ENCODE results near the gene FAM53B. TPM values are rescaled to one million over a fixed set of nuclear protein-coding genes. Genes with fewer than 3 reads are reported as not detected.

The FAM53B gene
- total and polyA plus RNA-seq, 4 donors: 14.6 to 45.4 (median 18.2) TPM

- H3K27ac ChIP-seq (ENCODE audit: low read depth in 1 of 2, low read length in 1 of 2): peak overlapping the region; percentile 60 to 73
- peaks cover 24 to 79% (median 33%) of the 10 kb centered on the region in 5 donors for H3K4me1 ChIP-seq (ENCODE audit: control insufficient read depth in 5 of 5, insufficient read depth in 5 of 5, low read length in 5 of 5)
- 25 to 27% methylated on average over 13 of the region's 13 CpGs for WGBS, 2 donors
Measured at GRCh38 chr10:124741281-124741921, 2.8 kb downstream of the FAM53B start.

DNA sequence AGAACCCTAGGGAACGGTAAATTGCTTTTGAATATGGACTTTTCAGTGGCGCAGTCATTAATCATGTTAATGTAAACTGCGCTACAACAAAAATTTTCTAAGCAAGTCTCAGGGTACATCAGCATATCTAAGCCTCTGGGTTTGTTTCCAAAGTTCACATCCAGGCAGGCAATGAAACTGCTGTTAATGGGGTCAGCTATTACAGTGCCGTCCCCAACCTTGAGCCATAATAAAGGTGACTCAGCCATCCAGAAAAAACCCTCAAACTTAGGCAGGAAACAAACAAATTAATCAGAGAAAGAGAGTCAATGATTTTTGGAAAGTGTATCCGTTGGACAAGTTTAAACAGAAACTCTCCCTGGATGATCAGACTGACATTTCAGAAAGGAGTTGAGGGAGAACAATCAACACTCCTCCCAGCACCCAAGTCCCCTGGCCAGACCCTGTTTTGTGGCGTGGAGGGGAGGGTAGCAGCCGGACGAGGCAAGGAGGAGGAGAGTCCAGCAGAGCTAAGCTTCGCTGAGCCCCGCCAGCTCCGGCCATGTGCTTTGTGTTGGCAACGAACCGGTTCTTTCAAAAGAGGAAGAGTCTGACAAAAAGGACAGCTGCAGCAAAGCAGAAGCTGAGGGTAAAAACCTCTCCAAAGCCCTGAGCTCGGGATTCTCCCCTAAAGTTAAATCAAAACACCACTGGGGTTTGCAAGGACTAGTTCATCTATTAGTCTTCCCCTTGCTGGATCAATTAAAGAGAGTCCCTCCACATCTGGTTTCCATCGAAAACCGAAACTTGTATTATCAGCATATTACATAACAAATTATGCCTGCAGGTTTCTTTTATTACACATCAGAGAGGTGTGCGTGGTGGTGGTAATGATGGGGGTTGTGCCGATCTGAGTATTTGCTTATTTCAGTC, 3.6 kb downstream of the FAM53B start:
- ATAC-seq (ENCODE audit: insufficient read depth, low FRiP score) (peak; percentile 8), DNase-seq (peak in 2 of 3 donors; percentile 70 to 77)
- Histone ChIP-seq H3K4me1 (ENCODE audit: control insufficient read depth in 5 of 5, insufficient read depth in 5 of 5, low read length in 5 of 5) (peaks cover 26 to 81% (median 40%) of the 10 kb centered on the region in 5 donors), H3K27me3 (ENCODE audit: control insufficient read depth in 3 of 3, insufficient read depth in 3 of 3, low read length in 2 of 3) (no peaks in the 10 kb centered on the region), H3K36me3 (ENCODE audit: control insufficient read depth in 4 of 4, insufficient read depth in 4 of 4, low read length in 4 of 4) (peaks cover 0 to 2% (median 0%) of the 10 kb centered on the region in 4 donors), H3K9me3 (ENCODE audit: control insufficient read depth in 4 of 4, insufficient read depth in 3 of 4, low read length in 3 of 4) (no peaks in the 10 kb centered on the region), H3K27ac (ENCODE audit: low read depth in 1 of 2, low read length in 1 of 2) (peak overlapping the region; percentile 37 to 73), H3K9ac (ENCODE audit: insufficient read depth in 1 of 2, low read length in 2 of 2) (no peak overlapping the region), H3K4me3 (no peak overlapping the region)
- 18 to 19% methylated on average over 18 of the region's 18 CpGs for WGBS, 2 donors
- TF ChIP-seq, protein P1, sequence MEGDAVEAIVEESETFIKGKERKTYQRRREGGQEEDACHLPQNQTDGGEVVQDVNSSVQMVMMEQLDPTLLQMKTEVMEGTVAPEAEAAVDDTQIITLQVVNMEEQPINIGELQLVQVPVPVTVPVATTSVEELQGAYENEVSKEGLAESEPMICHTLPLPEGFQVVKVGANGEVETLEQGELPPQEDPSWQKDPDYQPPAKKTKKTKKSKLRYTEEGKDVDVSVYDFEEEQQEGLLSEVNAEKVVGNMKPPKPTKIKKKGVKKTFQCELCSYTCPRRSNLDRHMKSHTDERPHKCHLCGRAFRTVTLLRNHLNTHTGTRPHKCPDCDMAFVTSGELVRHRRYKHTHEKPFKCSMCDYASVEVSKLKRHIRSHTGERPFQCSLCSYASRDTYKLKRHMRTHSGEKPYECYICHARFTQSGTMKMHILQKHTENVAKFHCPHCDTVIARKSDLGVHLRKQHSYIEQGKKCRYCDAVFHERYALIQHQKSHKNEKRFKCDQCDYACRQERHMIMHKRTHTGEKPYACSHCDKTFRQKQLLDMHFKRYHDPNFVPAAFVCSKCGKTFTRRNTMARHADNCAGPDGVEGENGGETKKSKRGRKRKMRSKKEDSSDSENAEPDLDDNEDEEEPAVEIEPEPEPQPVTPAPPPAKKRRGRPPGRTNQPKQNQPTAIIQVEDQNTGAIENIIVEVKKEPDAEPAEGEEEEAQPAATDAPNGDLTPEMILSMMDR (IDR thresholded peaks at IDR 0.05; ENCODE audit: control extremely low read depth, extremely low read depth): no peak

More at GRCh38 chr10:124741281-124741921, 2.8 kb downstream of the FAM53B start:
- Histone ChIP-seq H3K9ac (ENCODE audit: insufficient read depth in 1 of 2, low read length in 2 of 2) (no peak overlapping the region), H3K4me3 (no peak overlapping the region), H3K36me3 (ENCODE audit: control insufficient read depth in 4 of 4, insufficient read depth in 4 of 4, low read length in 4 of 4) (no peaks in the 10 kb centered on the region), H3K27me3 (ENCODE audit: control insufficient read depth in 3 of 3, insufficient read depth in 3 of 3, low read length in 2 of 3) (no peaks in the 10 kb centered on the region), H3K9me3 (ENCODE audit: control insufficient read depth in 4 of 4, insufficient read depth in 3 of 4, low read length in 3 of 4) (no peaks in the 10 kb centered on the region)
- DNase-seq: peak; percentile 85 to 89 (median 88)
- peak; percentile 38 for ATAC-seq (ENCODE audit: insufficient read depth, low FRiP score)
- TF ChIP-seq, protein P1 (IDR thresholded peaks at IDR 0.05; ENCODE audit: control extremely low read depth, extremely low read depth): peak; percentile 78

GRCh38 chr10:124739986-124740368, 4.2 kb downstream of the FAM53B start:
- DNase-seq: peak in 2 of 3 donors; percentile 46 to 66
- Histone ChIP-seq H3K4me3 (no peak overlapping the region), H3K9me3 (ENCODE audit: control insufficient read depth in 4 of 4, insufficient read depth in 3 of 4, low read length in 3 of 4) (no peaks in the 10 kb centered on the region), H3K27me3 (ENCODE audit: control insufficient read depth in 3 of 3, insufficient read depth in 3 of 3, low read length in 2 of 3) (no peaks in the 10 kb centered on the region), H3K36me3 (ENCODE audit: control insufficient read depth in 4 of 4, insufficient read depth in 4 of 4, low read length in 4 of 4) (peaks cover 0 to 2% (median 0%) of the 10 kb centered on the region in 4 donors), H3K27ac (ENCODE audit: low read depth in 1 of 2, low read length in 1 of 2) (peak overlapping the region; percentile 37 to 59), H3K9ac (ENCODE audit: insufficient read depth in 1 of 2, low read length in 2 of 2) (no peak overlapping the region), H3K4me1 (ENCODE audit: control insufficient read depth in 5 of 5, insufficient read depth in 5 of 5, low read length in 5 of 5) (peaks cover 27 to 77% (median 40%) of the 10 kb centered on the region in 5 donors)
- no peak for ATAC-seq (ENCODE audit: insufficient read depth, low FRiP score)
- TF ChIP-seq, protein P1 (IDR thresholded peaks at IDR 0.05; ENCODE audit: control extremely low read depth, extremely low read depth): no peak
- WGBS, 2 donors: 40 to 44% methylated on average over 7 of the region's 7 CpGs
